KOPT-K1 (cell line): ENCODE measurements around the gene MBLAC2.

Source experiments
- H3K27ac ChIP-seq: fragments of 200-600 bp; sonication (generic); 2 replicates; pipeline ENCODE4 v1.5.1; 2016; ENCODE audit warnings: antibody characterized with exemption, mild to moderate bottlenecking, low read depth, low read length; ENCODE audit not compliant: poor library complexity, severe bottlenecking
- H3K36me3 ChIP-seq: fragments of 200-600 bp; sonication (generic); 2 replicates; pipeline ENCODE4 v1.5.1; 2017; ENCODE audit warnings: antibody characterized with exemption, mild to moderate bottlenecking, low read length, moderate library complexity; ENCODE audit not compliant: insufficient read depth
- H3K9me3 ChIP-seq: fragments of 200-600 bp; sonication (generic); 2 replicates; pipeline ENCODE4 v1.5.1; 2017; ENCODE audit warnings: antibody characterized with exemption, low read length, mild to moderate bottlenecking; ENCODE audit not compliant: insufficient read depth, poor library complexity, severe bottlenecking

Gene MBLAC2

DNA sequence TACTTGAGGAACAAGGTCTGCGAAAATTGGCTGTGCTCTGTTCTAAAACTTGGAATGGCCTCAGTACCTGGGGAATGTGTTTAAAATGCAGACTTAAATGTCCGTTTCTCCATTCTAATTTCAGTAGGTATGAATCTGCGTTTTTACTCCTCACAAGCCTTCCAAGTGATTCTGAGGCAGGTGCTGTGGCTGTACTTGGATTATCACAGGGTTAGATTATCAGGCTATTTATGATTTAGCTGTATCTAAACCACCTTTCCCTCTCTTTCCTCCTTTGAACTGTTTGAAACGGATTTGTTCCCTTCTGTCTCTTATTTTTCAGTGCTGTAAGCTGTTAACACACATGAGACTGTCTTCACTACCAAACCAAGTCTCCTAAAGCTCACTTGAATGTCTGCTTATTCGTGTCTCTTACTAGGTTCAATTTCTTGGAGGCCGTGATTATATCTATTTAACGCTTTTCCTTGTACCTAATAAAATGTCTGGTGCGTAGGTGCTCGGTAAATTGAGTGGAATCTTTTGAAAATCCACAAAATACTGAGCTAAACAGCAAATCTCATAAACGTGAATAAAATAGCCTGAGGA lies 64.3 kb downstream of the MBLAC2 start:
- H3K36me3 ChIP-seq: peaks cover 19% of the 10 kb centered on the region
- no peaks in the 10 kb centered on the region for H3K9me3 ChIP-seq
- H3K27ac ChIP-seq: peak overlapping the region; percentile 98

- H3K9me3 ChIP-seq: no peaks in the 10 kb centered on the region
- peaks cover 24% of the 10 kb centered on the region for H3K36me3 ChIP-seq
- H3K27ac ChIP-seq: peak within 1 kb of the TSS; percentile 98
These were observed 65.0 kb downstream of the MBLAC2 start, which contains the start of gene CETN3 for GRCh38 chr5:90409318-90410177. Gene CETN3, minus strand, starts transcription at chr5:90409756. Its CDS starts 95 bp downstream, at chr5:90409661.

GRCh38 chr5:90408571-90409317 lies 65.8 kb downstream of the MBLAC2 start:
- H3K9me3 ChIP-seq: no peaks in the 10 kb centered on the region
- peak overlapping the region; percentile 98 for H3K27ac ChIP-seq
- peaks cover 31% of the 10 kb centered on the region for H3K36me3 ChIP-seq
